Testis (tissue), 2 donors: ENCODE data around the gene SMU1.

Experiments
- CTCF ChIP-seq, 3 experiments: fragments of 450-650 bp in 2 of 3; fragments of 200-600 bp in 1 of 3; sonication (generic) in 1 of 3; IDR thresholded peaks; one replicate each; pipeline ENCODE4 v1.5.1; 2016 to 2019; ENCODE audit warnings: antibody characterized with exemption in 3 of 3, mild to moderate bottlenecking in 2 of 3, moderate library complexity in 1 of 3
- POLR2A ChIP-seq: fragments of 450-650 bp; IDR thresholded peaks from one replicate; pipeline ENCODE4 v1.6.1; 2017; ENCODE audit warnings: antibody characterized with exemption, mild to moderate bottlenecking, moderate library complexity

GRCh38 chr9:33092634-33093033 lies 16.2 kb upstream of the SMU1 start:
- TF ChIP-seq CTCF (IDR thresholded peaks at IDR 0.05) (no peak), POLR2A (no peak)
